Hindlimb muscle (tissue), 1 donor: ENCODE data around the gene TBX19. TPM values are rescaled to one million over a fixed set of nuclear protein-coding genes. Genes with fewer than 3 reads are reported as not detected.

Experiments
- DNase-seq: peaks from one replicate; pipeline ENCODE4 v3.0.0-alpha.2; 2013
- polyA plus RNA-seq: library from polyadenylated mRNA; unstranded; fragments of 120-200 nt; gene quantifications from one replicate; pipeline ENCODE4 v1.2.1, GENCODE V29; 2013; ENCODE audit not compliant: insufficient read length

TBX19 gene
- polyA plus RNA-seq, 1 donor: 1.7 TPM

DNA sequence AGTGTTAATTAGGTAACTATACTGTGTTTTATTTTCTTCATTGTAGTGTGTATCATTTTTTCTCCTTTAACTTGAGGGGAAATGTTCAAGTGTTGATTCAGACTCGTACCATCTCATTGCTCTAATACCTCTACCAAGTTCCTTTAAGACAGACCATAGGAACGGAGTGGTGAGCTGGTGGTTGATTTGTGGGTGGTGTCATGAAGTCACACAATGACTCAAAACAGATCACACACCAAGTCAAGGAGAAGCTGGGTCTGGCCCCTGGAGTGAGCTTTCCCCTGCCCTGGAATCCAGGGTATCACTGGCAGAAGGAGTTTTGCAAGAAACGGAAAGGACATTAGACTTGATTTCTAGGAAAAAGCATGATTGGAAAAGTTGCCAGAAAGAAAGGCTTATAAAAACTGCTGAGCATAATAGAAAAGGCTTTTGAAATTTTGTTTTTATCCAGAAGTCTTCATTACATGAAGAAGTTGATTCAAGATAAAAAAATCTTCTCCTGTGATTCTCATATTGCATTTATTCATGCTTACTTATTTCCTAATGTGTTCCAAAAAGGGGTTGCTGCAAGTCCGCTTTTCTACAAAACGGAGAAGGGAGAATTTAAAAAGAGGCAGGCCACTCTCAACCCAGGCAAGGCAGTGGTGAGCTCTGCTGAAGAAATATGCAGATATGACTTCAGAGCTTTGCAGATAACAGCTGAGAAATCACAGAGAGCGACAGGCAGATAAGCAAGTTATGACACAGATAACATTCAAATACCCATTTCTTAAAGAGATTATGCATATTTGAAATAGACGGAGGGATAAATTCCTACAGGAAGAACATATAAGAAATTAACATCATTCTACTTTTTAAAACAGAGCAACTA is 79.7 kb downstream of the TBX19 start:
- DNase-seq: no peak

DNA sequence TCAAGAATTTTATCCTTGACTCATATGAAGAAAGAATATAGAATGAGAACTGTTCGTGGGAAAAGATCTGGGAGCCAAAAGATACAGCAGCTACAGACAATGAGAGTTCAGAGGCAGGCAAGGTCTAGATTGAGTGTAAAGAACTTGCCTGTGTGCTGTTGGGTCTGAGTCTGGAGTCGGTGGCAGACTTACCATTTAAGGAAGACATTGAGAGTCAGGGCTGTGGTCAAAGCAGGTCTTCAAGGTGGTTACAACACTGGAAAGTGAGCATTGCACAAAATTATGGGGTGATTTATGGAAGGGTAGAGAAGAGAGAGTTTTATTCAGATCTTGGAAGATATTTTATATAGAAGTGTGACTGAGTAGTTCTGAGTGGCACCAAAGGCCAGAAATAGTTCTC is 80.6 kb downstream of the TBX19 start:
- DNase-seq: no peak

DNA sequence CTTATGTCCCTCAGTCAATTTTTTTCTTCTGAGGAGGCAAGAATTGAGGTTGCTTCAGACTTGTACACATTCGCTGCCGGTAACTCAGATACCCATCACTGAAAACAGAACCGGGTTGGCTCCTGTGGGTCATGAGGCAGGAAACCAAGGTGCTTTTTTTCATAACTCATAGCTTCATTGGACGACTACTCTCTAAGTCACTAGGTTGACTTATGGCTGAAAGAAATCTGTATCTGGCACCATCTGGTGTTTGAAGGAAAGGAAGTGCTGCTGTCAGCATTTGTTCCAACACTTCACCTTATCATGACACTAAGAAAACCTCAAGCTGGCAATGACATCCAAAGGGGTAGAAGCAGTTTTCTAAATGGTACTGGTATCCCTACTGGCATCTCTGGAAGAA is 82.3 kb downstream of the TBX19 start:
- no peak for DNase-seq

Other genes starting within 250 kb of the TBX19 start
- gene GPR161, start 143.9 kb upstream of the TBX19 start, polyA plus RNA-seq: 12.5 TPM
- gene TIPRL, start 101.9 kb upstream of the TBX19 start, polyA plus RNA-seq: 29.3 TPM
- gene SFT2D2, start 54.9 kb upstream of the TBX19 start, polyA plus RNA-seq: 8.6 TPM